ENCODE measurements around the gene SIGLEC5. TPM values are rescaled to one million over a fixed set of nuclear protein-coding genes. Genes with fewer than 3 reads are reported as not detected.

Gene SIGLEC5
- total and polyA plus RNA-seq, 2 donors (not counting 3 experiments of a cell fraction or from before 2014, with no cell fraction given), result not detected

- Histone ChIP-seq H4K20me1 (replicated peaks; ENCODE audit: control insufficient read depth, extremely low read depth, insufficient read depth, low read length) (no peaks in the 10 kb centered on the region), H3K4me3 (replicated peaks in 1 of 3; ENCODE audit: insufficient read depth in 1 of 3, low read depth in 1 of 3, low read length in 3 of 3) (no peak overlapping the region), H3K27me3 (ENCODE audit: control insufficient read depth in 2 of 2, insufficient read depth in 2 of 2, low read length in 2 of 2) (no peaks in the 10 kb centered on the region), H3K27ac (ENCODE audit: insufficient read depth, low read depth, low read length) (no peak overlapping the region), H3K4me2 (ENCODE audit: insufficient read depth, low read length) (no peak overlapping the region), H3K4me1 (ENCODE audit: control insufficient read depth, extremely low read depth, insufficient read depth, low read length) (no peaks in the 10 kb centered on the region), H3K36me3 (ENCODE audit: control insufficient read depth in 2 of 2, extremely low read depth in 1 of 2, insufficient read depth in 2 of 2, low read length in 2 of 2) (no peaks in the 10 kb centered on the region), H3K79me2 (ENCODE audit: control insufficient read depth, insufficient read depth, low read length) (no peaks in the 10 kb centered on the region), H3K9me3 (replicated peaks; ENCODE audit: control insufficient read depth, insufficient read depth, low read length) (no peaks in the 10 kb centered on the region), H3K9me1 (replicated peaks; ENCODE audit: control insufficient read depth, extremely low read depth, insufficient read depth, low read length) (no peaks in the 10 kb centered on the region), H3K9ac (replicated peaks; ENCODE audit: extremely low read depth, insufficient read depth, low read length) (no peak overlapping the region), H2AFZ (ENCODE audit: low read depth, low read length) (no peak overlapping the region)
- dilution Hi-C loops (cut with MboI; ENCODE audit: extremely low pct_ligation_motif_present, low sequenced_read_pairs), result no loop called here
- intact Hi-C loops (cut with micrococcal nuclease), result no loop called here
- TF ChIP-seq EZH2 (IDR thresholded peaks at IDR 0.05; ENCODE audit: borderline replicate concordance, low read depth, low read length, severe bottlenecking) (no peak), CTCF (IDR thresholded peaks at IDR 0.05; ENCODE audit: extremely low read depth in 1 of 2, insufficient read depth in 1 of 2, low read depth in 1 of 2, low read length in 2 of 2) (no peak), MYC (IDR thresholded peaks at IDR 0.05; ENCODE audit: low read depth, low read length) (no peak), FOS (IDR thresholded peaks at IDR 0.05; ENCODE audit: borderline replicate concordance, insufficient read depth, low read length) (no peak), GATA2 (IDR thresholded peaks at IDR 0.05; ENCODE audit: insufficient read depth, insufficient read length, low read depth, low read length) (no peak), MAX (IDR thresholded peaks at IDR 0.05; ENCODE audit: insufficient read depth, insufficient read length) (no peak), POLR2AphosphoS5 (IDR thresholded peaks at IDR 0.05; ENCODE audit: insufficient read depth, low read depth, low read length) (no peak), JUN (IDR thresholded peaks at IDR 0.05; ENCODE audit: borderline replicate concordance, insufficient read depth, insufficient read length, low read depth) (no peak), POLR2A (IDR thresholded peaks at IDR 0.05; ENCODE audit: low read depth, low read length) (no peak)
- BruUV-seq (replicated peaks), result no TSS peak
- POLR2A ChIA-PET, result no interaction called here
- DNase-seq (ENCODE audit: low read depth, low spot score), result no peak
- FAIRE-seq, result no peak
- CTCF ChIA-PET, result interaction anchor here (1.4 to 1.6 kb wide), 2 partner anchors 29 to 34 kb away, joined by 4 read pairs; no protein-coding TSS in a partner anchor
Measured at GRCh38 chr19:51627491-51628138, 2.6 kb downstream of the SIGLEC5 start.
